Hepatocyte (in vitro differentiated cells): ENCODE results near the gene UBR1. TPM values are rescaled to one million over a fixed set of nuclear protein-coding genes. Genes with fewer than 3 reads are reported as not detected.
A peak's percentile ranks its signal among the peaks of the same experiment; 100 is the strongest.

Experiments
- DNase-seq: peaks from one replicate; pipeline ENCODE4 v3.0.0-alpha.2; 2016; ENCODE audit warnings: low spot score
- H2AFZ ChIP-seq: fragments of 200-600 bp; sonication (generic); 2 replicates; pipeline ENCODE4 v1.6.0; 2016; ENCODE audit warnings: antibody characterized with exemption, mild to moderate bottlenecking
- H3K27ac ChIP-seq: fragments of 200-600 bp; sonication (generic); 2 replicates; pipeline ENCODE4 v1.5.1; 2016; ENCODE audit warnings: mild to moderate bottlenecking
- H3K27me3 ChIP-seq: fragments of 200-600 bp; sonication (generic); 2 replicates; pipeline ENCODE4 v1.6.1; 2016
- H3K36me3 ChIP-seq: fragments of 200-600 bp; sonication (generic); replicated peaks from 2 replicates; pipeline ENCODE4 v1.5.1; 2016; ENCODE audit warnings: low read depth; ENCODE audit not compliant: insufficient read depth
- H3K4me1 ChIP-seq: fragments of 200-600 bp; sonication (generic); 2 replicates; pipeline ENCODE4 v1.5.1; 2016; ENCODE audit warnings: mild to moderate bottlenecking, moderate library complexity; ENCODE audit not compliant: insufficient read depth
- H3K4me2 ChIP-seq: fragments of 200-600 bp; sonication (generic); 2 replicates; pipeline ENCODE4 v1.6.0; 2016
- H3K4me3 ChIP-seq: fragments of 200-600 bp; sonication (generic); 2 replicates; pipeline ENCODE4 v1.5.1; 2016; ENCODE audit warnings: mild to moderate bottlenecking
- H3K79me2 ChIP-seq: fragments of 200-600 bp; sonication (generic); 2 replicates; pipeline ENCODE4 v1.6.0; 2017; ENCODE audit warnings: mild to moderate bottlenecking
- H3K9me2 ChIP-seq: fragments of 200-600 bp; sonication (generic); replicated peaks from 2 replicates; pipeline ENCODE4 v1.6.0; 2017; ENCODE audit warnings: mild to moderate bottlenecking; ENCODE audit not compliant: insufficient read depth
- H3K9me3 ChIP-seq: fragments of 200-600 bp; sonication (generic); 2 replicates; pipeline ENCODE4 v1.5.1; 2016; ENCODE audit warnings: low read depth, mild to moderate bottlenecking
- H4K20me1 ChIP-seq: fragments of 200-600 bp; sonication (generic); 2 replicates; pipeline ENCODE4 v1.6.0; 2016; ENCODE audit warnings: mild to moderate bottlenecking; ENCODE audit not compliant: insufficient read depth, poor library complexity, severe bottlenecking
- EZH2 ChIP-seq: fragments of 200-600 bp; sonication (generic); IDR thresholded peaks from 2 replicates; pipeline ENCODE4 v1.6.1; 2016; ENCODE audit warnings: antibody characterized with exemption, mild to moderate bottlenecking, borderline replicate concordance
- EZH2phosphoT487 ChIP-seq: fragments of 200-600 bp; sonication (generic); IDR thresholded peaks from one replicate; pipeline ENCODE4 v1.6.1; 2018; ENCODE audit warnings: antibody characterized with exemption, mild to moderate bottlenecking, low read depth, moderate library complexity; ENCODE audit not compliant: unreplicated experiment, severe bottlenecking
- WGBS: methylation state at CpG from one replicate; pipeline ENCODE4 v1.1.6; 2016; ENCODE audit warnings: low lambda C conversion rate; ENCODE audit errors: missing lambda C conversion rate; 5-methylcytosine and 5-hydroxymethylcytosine counted together
- polyA plus RNA-seq: library from polyadenylated mRNA; unstranded; fragments of >200 nt; fragmentation: Nextera tagmentation; extraction: Ambion mirVana; gene quantifications from 2 replicates; pipeline ENCODE4 v1.2.1, GENCODE V29; 2016
- total RNA-seq: library from RNA; depleted of rRNA; stranded (reverse); fragments of >200 nt; gene quantifications from 2 replicates; pipeline ENCODE4 v1.2.3, GENCODE V29; 2014
- TF ChIP-seq, protein P1 (sequence below): fragments of 200-600 bp; sonication (generic); IDR thresholded peaks from 2 replicates; pipeline ENCODE4 v1.5.1; 2016; ENCODE audit warnings: antibody characterized with exemption, mild to moderate bottlenecking; ENCODE audit not compliant: poor library complexity

The UBR1 gene
- total and polyA plus RNA-seq, 2 experiments from 2014 or later = 14.8 to 32.5 TPM

DNA sequence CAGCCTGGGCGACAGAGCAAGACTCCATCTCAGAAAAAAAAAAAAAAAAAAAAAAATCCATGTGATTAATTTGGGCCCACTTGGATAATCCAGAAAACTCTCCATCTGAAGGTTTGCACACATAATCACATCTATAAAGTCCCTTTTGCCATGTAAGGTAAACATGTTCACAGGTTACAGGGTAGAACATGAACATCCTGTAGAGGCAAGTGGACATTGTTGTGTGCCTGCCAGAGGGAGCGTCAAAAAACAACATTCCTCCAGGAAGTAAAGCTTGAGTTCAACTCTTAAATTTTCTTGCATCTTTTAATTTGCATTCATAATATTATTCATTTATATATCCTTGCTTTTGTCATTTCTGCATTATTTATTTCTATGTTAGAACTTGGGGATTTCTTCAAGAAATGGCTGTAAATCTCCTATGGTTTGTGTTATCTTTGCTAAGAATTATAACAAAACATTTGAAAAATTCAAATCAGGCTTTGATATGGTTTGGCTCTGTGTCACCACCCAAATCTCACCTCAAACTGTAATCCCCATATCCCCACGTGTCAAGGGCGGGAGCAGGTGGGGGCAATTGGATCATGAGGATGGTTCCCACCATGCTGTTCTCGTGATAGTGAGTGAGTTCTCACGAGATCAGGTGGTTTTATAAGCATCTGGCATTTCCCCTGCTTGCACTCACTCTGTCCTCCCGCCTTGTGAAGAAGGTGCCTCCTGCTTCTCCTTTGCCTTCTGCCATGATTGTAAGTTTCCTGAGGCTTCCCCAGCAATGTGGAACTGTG lies 173.9 kb downstream of the UBR1 start:
- no peaks in the 10 kb centered on the region for H4K20me1 ChIP-seq
- H3K36me3 ChIP-seq = no peaks in the 10 kb centered on the region
- no peaks in the 10 kb centered on the region for H3K9me3 ChIP-seq
- no peak for DNase-seq
- no peaks in the 10 kb centered on the region for H3K9me2 ChIP-seq
- WGBS = 81% methylated on average over 7 of the region's 7 CpGs
- H3K27ac ChIP-seq = no peak overlapping the region
- H3K4me1 ChIP-seq = no peaks in the 10 kb centered on the region
- H3K79me2 ChIP-seq = no peaks in the 10 kb centered on the region
- no peak overlapping the region for H3K4me3 ChIP-seq
- H3K27me3 ChIP-seq = no peaks in the 10 kb centered on the region
- TF ChIP-seq EZH2 (no peak), EZH2phosphoT487 (no peak)
- TF ChIP-seq, protein P1, sequence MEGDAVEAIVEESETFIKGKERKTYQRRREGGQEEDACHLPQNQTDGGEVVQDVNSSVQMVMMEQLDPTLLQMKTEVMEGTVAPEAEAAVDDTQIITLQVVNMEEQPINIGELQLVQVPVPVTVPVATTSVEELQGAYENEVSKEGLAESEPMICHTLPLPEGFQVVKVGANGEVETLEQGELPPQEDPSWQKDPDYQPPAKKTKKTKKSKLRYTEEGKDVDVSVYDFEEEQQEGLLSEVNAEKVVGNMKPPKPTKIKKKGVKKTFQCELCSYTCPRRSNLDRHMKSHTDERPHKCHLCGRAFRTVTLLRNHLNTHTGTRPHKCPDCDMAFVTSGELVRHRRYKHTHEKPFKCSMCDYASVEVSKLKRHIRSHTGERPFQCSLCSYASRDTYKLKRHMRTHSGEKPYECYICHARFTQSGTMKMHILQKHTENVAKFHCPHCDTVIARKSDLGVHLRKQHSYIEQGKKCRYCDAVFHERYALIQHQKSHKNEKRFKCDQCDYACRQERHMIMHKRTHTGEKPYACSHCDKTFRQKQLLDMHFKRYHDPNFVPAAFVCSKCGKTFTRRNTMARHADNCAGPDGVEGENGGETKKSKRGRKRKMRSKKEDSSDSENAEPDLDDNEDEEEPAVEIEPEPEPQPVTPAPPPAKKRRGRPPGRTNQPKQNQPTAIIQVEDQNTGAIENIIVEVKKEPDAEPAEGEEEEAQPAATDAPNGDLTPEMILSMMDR = no peak
- no peak overlapping the region for H3K4me2 ChIP-seq
- no peak overlapping the region for H2AFZ ChIP-seq

DNA sequence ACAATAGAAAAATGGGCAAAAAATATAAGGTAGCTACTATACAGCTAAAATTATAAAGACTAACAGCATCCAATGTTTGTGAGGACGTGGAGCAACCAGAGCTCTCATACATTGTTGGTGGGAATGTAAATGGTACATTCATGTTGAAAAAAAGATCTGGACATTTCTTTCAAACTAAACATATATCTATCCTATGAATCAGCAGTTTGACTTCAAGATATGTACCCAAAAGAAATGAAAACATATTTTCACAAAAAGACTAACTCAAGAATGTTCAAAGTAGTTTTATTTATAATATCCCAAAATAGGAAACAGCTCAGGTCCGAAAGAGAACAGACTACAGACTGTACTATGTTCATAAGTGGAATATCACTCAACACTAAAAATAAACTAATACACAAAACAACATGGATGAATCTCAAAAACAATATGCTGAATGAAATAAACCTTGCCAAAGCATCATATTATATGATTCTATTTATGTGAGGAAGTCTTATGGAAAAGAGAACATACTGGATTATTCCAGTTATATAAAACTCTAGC lies 176.5 kb downstream of the UBR1 start:
- no peak overlapping the region for H3K4me2 ChIP-seq
- H3K79me2 ChIP-seq = no peaks in the 10 kb centered on the region
- 82% methylated on average over 2 of the region's 2 CpGs for WGBS
- H3K9me2 ChIP-seq = no peaks in the 10 kb centered on the region
- no peak overlapping the region for H3K27ac ChIP-seq
- no peak overlapping the region for H3K4me3 ChIP-seq
- no peaks in the 10 kb centered on the region for H3K27me3 ChIP-seq
- no peaks in the 10 kb centered on the region for H3K9me3 ChIP-seq
- no peaks in the 10 kb centered on the region for H3K4me1 ChIP-seq
- TF ChIP-seq EZH2 = no peak
- TF ChIP-seq, protein P1 = no peak
- TF ChIP-seq EZH2phosphoT487 = no peak
- no peaks in the 10 kb centered on the region for H4K20me1 ChIP-seq
- H3K36me3 ChIP-seq = no peaks in the 10 kb centered on the region
- no peak overlapping the region for H2AFZ ChIP-seq
- DNase-seq = no peak

DNA sequence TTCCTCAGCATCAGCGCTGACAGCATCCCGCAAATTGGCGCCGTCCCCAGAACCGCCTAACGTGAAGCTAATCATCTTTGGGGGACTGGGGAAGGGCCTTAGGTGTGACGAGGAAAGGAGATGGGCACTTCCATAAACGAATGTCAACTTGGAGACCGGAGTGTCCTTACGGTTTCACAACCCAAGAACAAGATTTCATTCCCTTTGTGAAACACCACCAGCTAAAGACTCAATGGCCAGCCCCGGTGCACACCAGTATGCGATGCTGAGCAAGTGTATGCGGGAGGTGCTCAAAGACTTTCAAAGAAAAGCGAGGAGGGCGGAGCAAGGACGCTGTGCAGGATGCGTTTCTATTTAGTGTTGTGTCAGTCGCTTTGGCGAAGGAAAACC lies 184.5 kb downstream of the UBR1 start:
- no peaks in the 10 kb centered on the region for H3K9me3 ChIP-seq
- TF ChIP-seq, protein P1 = no peak
- no peak for TF ChIP-seq EZH2

More for the DNA sequence above, 184.5 kb downstream of the UBR1 start:
- Histone ChIP-seq H3K4me2 (peak overlapping the region; percentile 80), H2AFZ (peak overlapping the region; percentile 85), H3K27me3 (no peaks in the 10 kb centered on the region), H3K9me2 (no peaks in the 10 kb centered on the region), H3K27ac (no peak overlapping the region), H3K4me1 (peaks cover 11% of the 10 kb centered on the region), H3K4me3 (peak overlapping the region; percentile 23), H4K20me1 (peaks cover 4% of the 10 kb centered on the region), H3K79me2 (peaks cover 28% of the 10 kb centered on the region), H3K36me3 (no peaks in the 10 kb centered on the region)
- 10% methylated on average over 19 of the region's 19 CpGs for WGBS
- DNase-seq = peak; percentile 20
